CD14-positive monocyte (primary cell): ENCODE data around the gene CSTF1. TPM values are rescaled to one million over a fixed set of nuclear protein-coding genes. Genes with fewer than 3 reads are reported as not detected.

Experiments used
- DNase-seq, 3 donors: peaks; one replicate each; pipeline ENCODE4 v3.0.0-alpha.2; 2011 to 2022
- H2AFZ ChIP-seq: 2 replicates; pipeline ENCODE4 v1.6.0; 2012; ENCODE audit warnings: mild to moderate bottlenecking, low read depth, low read length, inconsistent platforms; ENCODE audit not compliant: insufficient read depth, poor library complexity, severe bottlenecking
- H3K27ac ChIP-seq, 2 donors: 1 replicate in 1 of 2; 2 replicates in 1 of 2; pipeline ENCODE4 v1.5.1; 2012 to 2013; ENCODE audit warnings: low read length in 2 of 2, control low read depth in 1 of 2, inconsistent platforms in 1 of 2, low read depth in 1 of 2, mild to moderate bottlenecking in 1 of 2
- H3K27me3 ChIP-seq, 2 donors: one replicate each; pipeline versions ENCODE4 v1.6.0 to v1.6.1; 2011 to 2013; ENCODE audit warnings: low read length in 2 of 2; ENCODE audit not compliant: control insufficient read depth in 2 of 2, insufficient read depth in 2 of 2
- H3K36me3 ChIP-seq, 2 donors: replicated peaks in 1 of 2; 1 replicate in 1 of 2; 2 replicates in 1 of 2; pipeline versions ENCODE4 v1.5.1 to v1.6.1; 2012 to 2013; ENCODE audit warnings: low read length in 2 of 2, control low read depth in 1 of 2, inconsistent platforms in 1 of 2, mild to moderate bottlenecking in 1 of 2; ENCODE audit not compliant: insufficient read depth in 2 of 2, control insufficient read depth in 1 of 2
- H3K4me1 ChIP-seq, 2 donors: 1 replicate in 1 of 2; 2 replicates in 1 of 2; pipeline versions ENCODE4 v1.5.1 to v1.6.1; 2012 to 2013; ENCODE audit warnings: low read length in 2 of 2, control low read depth in 1 of 2, inconsistent platforms in 1 of 2, mild to moderate bottlenecking in 1 of 2, moderate library complexity in 1 of 2; ENCODE audit not compliant: insufficient read depth in 2 of 2, control insufficient read depth in 1 of 2
- H3K4me2 ChIP-seq: replicated peaks from 2 replicates; pipeline ENCODE3; 2012; ENCODE audit warnings: low read length, moderate library complexity, mild to moderate bottlenecking; ENCODE audit not compliant: poor library complexity, severe bottlenecking; ENCODE audit errors: extremely low read depth
- H3K4me3 ChIP-seq, 3 experiments: fragments of 200-600 bp in 1 of 3; sonication (generic) in 1 of 3; replicated peaks in 1 of 3; 1 replicate in 2 of 3; 2 replicates in 1 of 3; pipeline ENCODE4 v1.5.1; 2011 to 2013; ENCODE audit warnings: low read length in 3 of 3, mild to moderate bottlenecking in 3 of 3, control low read depth in 2 of 3, low read depth in 2 of 3, inconsistent platforms in 1 of 3, moderate library complexity in 1 of 3
- H3K79me2 ChIP-seq: 2 replicates; pipeline ENCODE4 v1.6.0; 2012; ENCODE audit warnings: mild to moderate bottlenecking, control low read depth, inconsistent platforms, low read length, moderate library complexity; ENCODE audit not compliant: insufficient read depth
- H3K9ac ChIP-seq: 2 replicates; pipeline ENCODE4 v1.6.0; 2017; ENCODE audit warnings: low read length, mild to moderate bottlenecking; ENCODE audit not compliant: insufficient read depth, poor library complexity, severe bottlenecking
- H3K9me3 ChIP-seq, 2 donors: replicated peaks in 1 of 2; 1 replicate in 1 of 2; 2 replicates in 1 of 2; pipeline versions ENCODE4 v1.5.1 to v1.6.1; 2012 to 2013; ENCODE audit warnings: low read length in 2 of 2, control low read depth in 1 of 2; ENCODE audit not compliant: control insufficient read depth in 1 of 2, insufficient read depth in 1 of 2
- H4K20me1 ChIP-seq: 2 replicates; pipeline ENCODE4 v1.6.0; 2012; ENCODE audit warnings: mild to moderate bottlenecking, low read length, control low read depth, moderate library complexity; ENCODE audit not compliant: insufficient read depth
- H3K27ac Mint-ChIP-seq, 7 donors: one replicate each; pipeline ENCODE4 v1.8.0; 2020; ENCODE audit warnings: mild to moderate bottlenecking in 7 of 7, mixed read lengths in 7 of 7, moderate library complexity in 6 of 7, inconsistent platforms in 2 of 7
- H3K27me3 Mint-ChIP-seq, 3 donors: one replicate each; pipeline ENCODE4 v1.8.0; 2021 to 2022; ENCODE audit warnings: low read depth in 3 of 3, mild to moderate bottlenecking in 3 of 3, mixed read lengths in 3 of 3, moderate library complexity in 3 of 3, inconsistent platforms in 1 of 3
- H3K36me3 Mint-ChIP-seq, 2 donors: one replicate each; pipeline ENCODE4 v1.8.0; 2020; ENCODE audit warnings: mixed read lengths in 2 of 2, inconsistent platforms in 1 of 2, mild to moderate bottlenecking in 1 of 2
- H3K4me1 Mint-ChIP-seq: one replicate; pipeline ENCODE4 v1.8.0; 2020; ENCODE audit warnings: mild to moderate bottlenecking, mixed read lengths
- H3K4me3 Mint-ChIP-seq, 2 donors: one replicate each; pipeline ENCODE4 v1.8.0; 2020; ENCODE audit warnings: mild to moderate bottlenecking in 2 of 2, mixed read lengths in 2 of 2, moderate library complexity in 1 of 2
- H3K9me3 Mint-ChIP-seq, 7 donors: one replicate each; pipeline ENCODE4 v1.8.0; 2020 to 2022; ENCODE audit warnings: mixed read lengths in 7 of 7, mild to moderate bottlenecking in 6 of 7, moderate library complexity in 6 of 7, inconsistent platforms in 2 of 7
- CTCF ChIP-seq: fragments of 200-600 bp; IDR thresholded peaks from one replicate; pipeline ENCODE4 v1.8.0; 2022; ENCODE audit warnings: antibody characterized with exemption, mild to moderate bottlenecking
- WGBS: methylation state at CpG from one replicate; pipeline ENCODE4 v1.1.5; 2013; ENCODE audit warnings: missing lambda C conversion rate; ENCODE audit not compliant: insufficient coverage; 5-methylcytosine and 5-hydroxymethylcytosine counted together
- intact Hi-C, 2 donors: fragments of 100-400 bp; cut with micrococcal nuclease; formaldehyde crosslinking; loops; one replicate each; pipeline versions ENCODE4 v1.15.0 to v1.15.1; 2023
- polyA plus RNA-seq, 3 donors: library from polyadenylated mRNA; depleted of rRNA in 1 of 3; unstranded in 2 of 3; stranded (reverse) in 1 of 3; fragments of 300-500 nt in 2 of 3; fragments of >200 nt in 1 of 3; fragmentation: Illumina TruSeq in 2 of 3; gene quantifications; 1 replicate in 2 of 3; 2 replicates in 1 of 3; pipeline ENCODE4 v1.2.3, GENCODE V29; 2012 to 2021

Gene CSTF1
- polyA plus RNA-seq, 3 donors, result 7.7 to 15.7 (median 10.7) TPM

DNA sequence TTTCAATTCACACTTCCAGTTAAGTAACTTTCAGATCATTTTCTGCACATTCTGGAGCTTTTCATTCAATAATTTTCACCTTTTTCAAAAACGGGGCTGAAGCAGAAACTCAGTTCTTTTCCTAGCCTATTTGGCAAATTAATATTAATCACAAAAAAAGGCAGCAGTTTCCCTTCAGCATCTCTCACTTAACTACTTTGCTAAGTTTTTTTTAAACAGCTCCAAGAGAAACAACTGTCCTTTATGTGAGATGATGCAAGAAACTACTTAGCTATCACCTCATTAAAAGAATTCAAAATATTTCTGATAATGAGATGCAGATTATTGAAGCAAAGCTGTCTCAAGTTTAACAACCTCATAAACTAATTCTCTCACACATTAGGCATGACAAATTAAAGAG is 31.4 kb downstream of the CSTF1 start:
- Mint-ChIP-seq H3K4me3 (peak overlapping the region in 1 of 2 donors; percentile 80), H3K4me1 (peaks cover 85% of the 10 kb centered on the region), H3K27ac (no peak overlapping the region), H3K9me3 (peaks cover 0 to 2% (median 0%) of the 10 kb centered on the region in 7 donors), H3K36me3 (peaks cover 31 to 38% of the 10 kb centered on the region in 2 donors), H3K27me3 (peaks cover 25 to 35% (median 25%) of the 10 kb centered on the region in 3 donors)
- intact Hi-C loops, result loop anchor here (5.0 kb wide), 2 partner anchors 38 to 43 kb away; partner anchors contain the start of gene RTF2 (in 1 of the 2)
- Histone ChIP-seq H3K27me3 (peaks cover 7 to 9% of the 10 kb centered on the region in 2 donors), H3K4me1 (peaks cover 84 to 88% of the 10 kb centered on the region in 2 donors), H3K4me3 (no peak overlapping the region), H3K9ac (no peak overlapping the region), H3K27ac (no peak overlapping the region), H4K20me1 (peaks cover 16% of the 10 kb centered on the region), H3K79me2 (no peaks in the 10 kb centered on the region), H3K4me2 (no peak overlapping the region), H3K36me3 (no peaks in the 10 kb centered on the region), H3K9me3 (no peaks in the 10 kb centered on the region), H2AFZ (no peak overlapping the region)
- 50% methylated on average over 1 of the region's 1 CpG for WGBS
- TF ChIP-seq CTCF, result no peak
- DNase-seq, result no peak

DNA sequence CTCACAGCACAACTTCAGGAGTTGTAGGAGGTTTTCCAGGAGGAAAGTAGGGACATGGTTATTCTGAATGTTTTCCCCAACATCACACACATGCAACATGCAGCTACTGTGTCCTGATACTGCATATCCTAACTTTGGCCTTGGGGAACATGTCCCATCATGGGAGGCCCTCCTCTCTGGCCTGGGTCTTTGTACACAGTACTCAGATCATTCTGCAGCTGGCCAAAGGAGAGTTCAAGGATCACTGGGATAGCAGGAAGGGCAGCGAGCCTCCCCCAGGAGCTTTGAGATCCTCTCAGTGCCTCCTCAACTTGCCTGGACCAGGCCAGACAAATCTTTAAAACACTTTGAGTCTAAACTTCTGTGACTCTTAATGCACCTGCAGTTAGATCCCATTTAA is 32.5 kb downstream of the CSTF1 start:
- H3K9ac ChIP-seq, result no peak overlapping the region
- peaks cover 7 to 9% of the 10 kb centered on the region in 2 donors for H3K27me3 ChIP-seq
- H3K9me3 ChIP-seq, result no peaks in the 10 kb centered on the region
- Mint-ChIP-seq H3K27ac (peak overlapping the region in 1 of 7 donors; percentile 35), H3K4me3 (peak overlapping the region in 1 of 2 donors; percentile 80), H3K9me3 (peaks cover 0 to 2% (median 0%) of the 10 kb centered on the region in 7 donors), H3K27me3 (peaks cover 25 to 35% (median 30%) of the 10 kb centered on the region in 3 donors), H3K36me3 (peaks cover 37 to 38% of the 10 kb centered on the region in 2 donors), H3K4me1 (peaks cover 87% of the 10 kb centered on the region)
- H3K4me1 ChIP-seq, result peaks cover 86 to 88% of the 10 kb centered on the region in 2 donors
- intact Hi-C loops, result loop anchor here (5.0 kb wide), 3 partner anchors 33 to 42 kb away; partner anchors contain the start of genes AURKA (in 1 of the 2), CSTF1 (in 1 of the 2) and RTF2 (in 1 of the 2)
- no peak overlapping the region for H2AFZ ChIP-seq
- no peaks in the 10 kb centered on the region for H3K36me3 ChIP-seq
- H3K4me2 ChIP-seq, result no peak overlapping the region
- H3K79me2 ChIP-seq, result no peaks in the 10 kb centered on the region
- H3K27ac ChIP-seq, result no peak overlapping the region
- H4K20me1 ChIP-seq, result peaks cover 26% of the 10 kb centered on the region
- DNase-seq, result no peak
- no peak overlapping the region for H3K4me3 ChIP-seq
- no peak for TF ChIP-seq CTCF
- 100% methylated on average over 1 of the region's 1 CpG for WGBS
